Adrenal gland (tissue), 12 donors: ENCODE data around the gene UBAC2. TPM values are rescaled to one million over a fixed set of nuclear protein-coding genes. Genes with fewer than 3 reads are reported as not detected.

ENCODE experiments used
- DNase-seq, 7 donors: peaks; one replicate each; pipeline ENCODE4 v3.0.0-alpha.2; 2019 to 2020
- H3K27ac ChIP-seq, 5 donors: fragments of 200-600 bp; sonication (generic) in 4 of 5; 1 replicate in 3 of 5; 2 replicates in 2 of 5; pipeline versions ENCODE4 v1.5.1 to v1.8.0; 2016 to 2020; ENCODE audit warnings: mild to moderate bottlenecking in 1 of 5
- H3K27me3 ChIP-seq: fragments of 200-600 bp; 2 replicates; pipeline ENCODE4 v1.8.0; 2021
- H3K36me3 ChIP-seq, 2 donors: fragments of 200-600 bp; replicated peaks in 1 of 2; 1 replicate in 1 of 2; 2 replicates in 1 of 2; pipeline versions ENCODE4 v1.5.1 to v1.8.0; 2018 to 2022
- H3K4me1 ChIP-seq, 2 donors: fragments of 200-600 bp; replicated peaks in 1 of 2; 1 replicate in 1 of 2; 2 replicates in 1 of 2; pipeline versions ENCODE4 v1.5.1 to v1.8.0; 2018 to 2021
- H3K4me3 ChIP-seq, 4 donors: fragments of 200-600 bp; sonication (generic) in 3 of 4; one replicate each; pipeline ENCODE4 v1.5.1; 2016 to 2018
- H3K9me3 ChIP-seq, 3 donors: fragments of 200-600 bp; sonication (generic) in 1 of 3; replicated peaks in 1 of 3; 1 replicate in 2 of 3; 2 replicates in 1 of 3; pipeline versions ENCODE4 v1.5.1 to v1.8.0; 2016 to 2021
- POLR2A ChIP-seq, 2 donors: fragments of 450-650 bp; IDR thresholded peaks; one replicate each; pipeline ENCODE4 v1.6.1; 2017; ENCODE audit warnings: antibody characterized with exemption in 2 of 2, mild to moderate bottlenecking in 2 of 2, moderate library complexity in 1 of 2
- WGBS, 4 donors: extraction: QIAGEN DNeasy Blood & Tissue Kit in 2 of 4; methylation state at CpG; one replicate each; pipeline versions ENCODE4 v1.1.5 to v1.1.7; 2013 to 2017; 5-methylcytosine and 5-hydroxymethylcytosine counted together
- intact Hi-C, 2 donors: fragments of 100-400 bp; cut with DNase I; formaldehyde crosslinking; loops; one replicate each; pipeline versions ENCODE4 v1.14.1 to v1.15.0; 2022 to 2023
- polyA plus RNA-seq, 3 donors: library from polyadenylated mRNA; stranded (reverse); fragments of 200-250 nt in 2 of 3; fragments of 350-450 nt in 1 of 3; fragmentation: Illumina TruSeq in 1 of 3; extraction: RNeasy Lipid Tissue Mini Kit (QIAGEN cat#74804) in 1 of 3; gene quantifications; one replicate each; pipeline ENCODE4 v1.2.3, GENCODE V29; 2013 to 2014
- total RNA-seq, 9 donors: library from RNA; depleted of rRNA in 4 of 9; stranded (reverse); fragments of >200 nt in 4 of 9; fragments of 120-200 nt in 1 of 9; fragmentation: NEBNext Ultra II Directional in 1 of 9; extraction: Animal tissue kit (Norgen Biotek cat#: 25700) in 1 of 9; gene quantifications; one replicate each; pipeline versions ENCODE4 v1.1.0 to v1.2.4, GENCODE V29; 2013 to 2023
- TF ChIP-seq, protein P1 (sequence below), 6 experiments: fragments of 450-650 bp in 4 of 6; fragments of 200-600 bp in 2 of 6; sonication (generic) in 1 of 6; IDR thresholded peaks; 1 replicate in 5 of 6; 2 replicates in 1 of 6; pipeline versions ENCODE4 v1.5.1 to v1.8.0; 2016 to 2021; ENCODE audit warnings: antibody characterized with exemption in 6 of 6, mild to moderate bottlenecking in 2 of 6, moderate library complexity in 1 of 6
- donor health status: healthy with polysubstance abuse.
- donor health status: Bipolar disorder and iron deficiency.
- donor health status: DM: yes; HTN: yes; CAD: no.
- donor health status: DM: no; HTN: no; CAD: no.
- donor health status: DM: no; HTN: no; CAD: no.
- donor health status: DM: yes; HTN: yes; CAD: no.

The UBAC2 gene
- total and polyA plus RNA-seq, 12 donors = 46.3 to 67.8 (median 53.5) TPM

DNA sequence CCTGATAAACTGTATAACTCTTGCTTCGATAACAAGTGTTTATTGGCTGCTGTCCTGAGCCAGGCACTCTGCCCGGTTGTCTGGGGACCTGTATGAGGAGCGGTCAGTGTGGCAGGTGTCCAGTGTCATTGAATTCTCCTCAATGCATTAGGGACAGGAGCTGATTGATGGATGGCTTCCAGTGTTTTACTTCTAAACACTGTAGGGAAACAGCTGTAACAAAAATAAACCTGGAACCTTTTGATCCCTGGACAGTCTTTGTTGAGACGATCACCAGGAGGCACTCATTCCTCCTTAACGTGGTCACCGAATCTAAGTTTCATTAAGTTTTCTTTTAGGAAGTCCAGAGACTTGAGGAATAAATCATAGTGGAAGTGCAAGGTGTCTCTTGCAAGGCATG is 17.9 kb downstream of the UBAC2 start:
- H3K36me3 ChIP-seq = no peaks in the 10 kb centered on the region
- no peaks in the 10 kb centered on the region for H3K27me3 ChIP-seq
- TF ChIP-seq, protein P1, sequence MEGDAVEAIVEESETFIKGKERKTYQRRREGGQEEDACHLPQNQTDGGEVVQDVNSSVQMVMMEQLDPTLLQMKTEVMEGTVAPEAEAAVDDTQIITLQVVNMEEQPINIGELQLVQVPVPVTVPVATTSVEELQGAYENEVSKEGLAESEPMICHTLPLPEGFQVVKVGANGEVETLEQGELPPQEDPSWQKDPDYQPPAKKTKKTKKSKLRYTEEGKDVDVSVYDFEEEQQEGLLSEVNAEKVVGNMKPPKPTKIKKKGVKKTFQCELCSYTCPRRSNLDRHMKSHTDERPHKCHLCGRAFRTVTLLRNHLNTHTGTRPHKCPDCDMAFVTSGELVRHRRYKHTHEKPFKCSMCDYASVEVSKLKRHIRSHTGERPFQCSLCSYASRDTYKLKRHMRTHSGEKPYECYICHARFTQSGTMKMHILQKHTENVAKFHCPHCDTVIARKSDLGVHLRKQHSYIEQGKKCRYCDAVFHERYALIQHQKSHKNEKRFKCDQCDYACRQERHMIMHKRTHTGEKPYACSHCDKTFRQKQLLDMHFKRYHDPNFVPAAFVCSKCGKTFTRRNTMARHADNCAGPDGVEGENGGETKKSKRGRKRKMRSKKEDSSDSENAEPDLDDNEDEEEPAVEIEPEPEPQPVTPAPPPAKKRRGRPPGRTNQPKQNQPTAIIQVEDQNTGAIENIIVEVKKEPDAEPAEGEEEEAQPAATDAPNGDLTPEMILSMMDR (IDR thresholded peaks at IDR 0.05) = no peak
- no peak for TF ChIP-seq POLR2A (IDR thresholded peaks at IDR 0.05)
- DNase-seq = peak; percentile 47 to 87 (median 67)
- 13 to 21% (median 16%) methylated on average over 6 of the region's 6 CpGs for WGBS, 4 donors
- no peak overlapping the region for H3K4me3 ChIP-seq
- peaks cover 11 to 18% of the 10 kb centered on the region in 2 donors for H3K4me1 ChIP-seq
- intact Hi-C loops = no loop called here
- H3K27ac ChIP-seq = no peak overlapping the region
- no peaks in the 10 kb centered on the region for H3K9me3 ChIP-seq

DNA sequence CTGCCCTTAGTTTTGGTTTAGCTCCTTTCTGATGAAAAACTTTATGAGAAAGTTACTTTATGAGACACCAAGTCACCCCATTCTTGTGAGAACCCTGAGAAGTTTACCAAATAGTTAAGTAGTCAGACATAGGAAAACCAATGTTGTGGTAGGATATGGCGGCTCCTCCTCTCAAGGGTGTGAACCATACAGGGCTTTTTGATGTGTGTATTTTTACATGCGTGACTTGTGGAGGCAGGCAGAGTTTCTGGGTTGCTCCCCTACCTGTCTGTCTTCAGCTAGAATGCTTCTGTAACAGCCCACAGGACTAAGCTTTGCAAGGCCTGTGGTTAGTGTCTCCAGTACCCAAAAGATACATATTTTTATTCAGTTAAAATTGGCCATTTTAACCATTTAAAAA is 18.3 kb downstream of the UBAC2 start:
- Histone ChIP-seq H3K4me3 (no peak overlapping the region), H3K4me1 (peaks cover 11 to 18% of the 10 kb centered on the region in 2 donors), H3K27me3 (no peaks in the 10 kb centered on the region), H3K27ac (no peak overlapping the region), H3K36me3 (no peaks in the 10 kb centered on the region), H3K9me3 (no peaks in the 10 kb centered on the region)
- TF ChIP-seq, protein P1 (IDR thresholded peaks at IDR 0.05) = no peak
- TF ChIP-seq POLR2A (IDR thresholded peaks at IDR 0.05) = no peak
- 80 to 97% (median 90%) methylated on average over 1 to 2 of the region's 2 CpGs for WGBS, 4 donors
- intact Hi-C loops = no loop called here
- no peak for DNase-seq

DNA sequence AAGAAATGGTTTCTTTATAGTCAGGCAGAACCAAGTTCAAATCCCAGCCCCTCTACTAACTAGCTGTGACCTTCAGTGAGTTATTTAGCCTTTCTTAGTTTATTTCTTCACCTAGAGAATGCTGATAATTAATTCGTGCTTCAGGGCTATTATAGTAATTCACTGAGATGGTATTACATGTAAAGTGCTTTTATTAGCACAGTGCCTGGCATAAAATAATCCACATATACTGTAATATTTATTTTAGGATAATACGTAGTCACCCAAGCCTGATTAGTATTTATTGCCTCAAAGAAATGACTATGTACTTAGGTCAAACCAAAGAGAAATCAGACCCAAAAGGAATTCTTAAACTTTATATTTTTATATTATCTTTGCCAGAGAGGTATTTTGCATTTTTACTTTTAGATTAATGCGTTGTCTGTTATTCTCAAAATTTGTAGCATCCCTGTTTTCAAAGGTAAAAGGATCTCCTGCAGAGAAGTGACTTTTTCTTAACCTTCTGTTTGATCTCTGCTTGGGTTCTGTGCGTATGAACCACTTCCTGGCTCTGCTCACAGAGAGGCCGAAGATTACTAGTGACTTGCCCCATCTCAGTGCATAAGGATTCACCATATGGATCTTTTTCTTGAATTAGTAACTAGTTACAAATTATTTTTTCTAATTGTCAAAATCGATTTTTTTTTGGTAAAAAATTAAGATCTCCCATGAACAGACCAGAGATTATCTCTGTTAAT is 19.7 kb downstream of the UBAC2 start:
- TF ChIP-seq, protein P1 (IDR thresholded peaks at IDR 0.05) = no peak
- TF ChIP-seq POLR2A (IDR thresholded peaks at IDR 0.05) = no peak
- Histone ChIP-seq H3K4me1 (peaks cover 11 to 29% of the 10 kb centered on the region in 2 donors), H3K36me3 (no peaks in the 10 kb centered on the region), H3K27ac (no peak overlapping the region), H3K9me3 (no peaks in the 10 kb centered on the region), H3K27me3 (no peaks in the 10 kb centered on the region), H3K4me3 (no peak overlapping the region)
- intact Hi-C loops = no loop called here
- WGBS, 4 donors = 70 to 79% (median 76%) methylated on average over 6 of the region's 6 CpGs
- no peak for DNase-seq

DNA sequence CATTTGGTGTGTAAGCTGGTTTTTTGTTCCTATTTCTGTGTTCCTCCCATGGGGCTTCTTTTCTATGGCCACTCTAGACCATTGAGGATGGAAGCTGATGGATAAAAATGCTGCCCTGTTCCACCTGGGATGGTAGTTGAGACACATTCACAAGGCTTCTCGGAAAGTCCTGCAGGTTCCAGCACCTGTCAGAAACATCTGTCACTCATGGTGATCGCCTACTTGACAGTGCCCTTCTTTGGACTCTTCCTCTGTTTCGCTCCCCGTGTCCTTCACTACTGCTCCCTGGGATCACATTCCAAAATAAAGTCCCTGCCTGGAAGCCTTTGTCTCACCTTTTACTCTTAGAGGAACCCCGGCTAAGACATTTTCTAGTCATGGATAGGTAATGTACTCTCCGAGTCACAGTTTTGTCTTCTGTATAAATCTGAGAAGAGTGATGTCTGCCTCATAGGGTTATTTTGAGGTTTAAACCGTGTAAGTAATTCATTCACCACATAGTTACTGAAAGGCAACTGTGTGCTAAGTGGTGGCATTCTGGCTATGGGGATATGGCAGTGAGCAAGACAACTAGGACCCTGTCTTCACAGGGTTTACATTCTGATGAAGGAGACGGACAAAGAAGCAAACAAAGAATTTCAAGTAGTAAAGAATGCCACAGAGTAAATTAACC is 21.0 kb downstream of the UBAC2 start:
- H3K27ac ChIP-seq = no peak overlapping the region
- 94 to 99% (median 96%) methylated on average over 8 of the region's 8 CpGs for WGBS, 4 donors
- no peaks in the 10 kb centered on the region for H3K36me3 ChIP-seq
- TF ChIP-seq, protein P1 (IDR thresholded peaks at IDR 0.05) = no peak
- no peak for TF ChIP-seq POLR2A (IDR thresholded peaks at IDR 0.05)
- intact Hi-C loops = no loop called here
- no peaks in the 10 kb centered on the region for H3K9me3 ChIP-seq
- peaks cover 11 to 32% of the 10 kb centered on the region in 2 donors for H3K4me1 ChIP-seq
- no peak for DNase-seq
- H3K4me3 ChIP-seq = no peak overlapping the region
- no peaks in the 10 kb centered on the region for H3K27me3 ChIP-seq
